Thyroid gland (tissue), 4 donors: ENCODE results near the gene PRICKLE1.

ENCODE experiments used
- CTCF ChIP-seq, 6 experiments: fragments of 200-600 bp in 3 of 6; fragments of 450-650 bp in 3 of 6; sonication (generic) in 3 of 6; IDR thresholded peaks; one replicate each; pipeline ENCODE4 v1.5.1; 2016 to 2019; ENCODE audit warnings: antibody characterized with exemption in 6 of 6, mild to moderate bottlenecking in 2 of 6, inconsistent platforms in 1 of 6, moderate library complexity in 1 of 6
- POLR2A ChIP-seq, 2 donors: fragments of 450-650 bp; IDR thresholded peaks; one replicate each; pipeline ENCODE4 v1.6.1; 2017; ENCODE audit warnings: antibody characterized with exemption in 2 of 2, mild to moderate bottlenecking in 2 of 2, moderate library complexity in 1 of 2

GRCh38 chr12:42516573-42516972 is 73.0 kb downstream of the PRICKLE1 start:
- no peak for TF ChIP-seq CTCF (IDR thresholded peaks at IDR 0.05)
- no peak for TF ChIP-seq POLR2A (IDR thresholded peaks at IDR 0.05)
